ENCODE data around the gene RAPSN. TPM values are rescaled to one million over a fixed set of nuclear protein-coding genes. Genes with fewer than 3 reads are reported as not detected.
A peak's percentile ranks its signal among the peaks of the same experiment; 100 is the strongest.
"Not testable (repeated sequence)": the region's sequence is repeated elsewhere in the genome, so short reads cannot be mapped to it uniquely, and the experiment has no call there.

Gene RAPSN
- total and polyA plus RNA-seq, 12 donors, result 0.18 to 5.1 (median 2.1) TPM

DNA sequence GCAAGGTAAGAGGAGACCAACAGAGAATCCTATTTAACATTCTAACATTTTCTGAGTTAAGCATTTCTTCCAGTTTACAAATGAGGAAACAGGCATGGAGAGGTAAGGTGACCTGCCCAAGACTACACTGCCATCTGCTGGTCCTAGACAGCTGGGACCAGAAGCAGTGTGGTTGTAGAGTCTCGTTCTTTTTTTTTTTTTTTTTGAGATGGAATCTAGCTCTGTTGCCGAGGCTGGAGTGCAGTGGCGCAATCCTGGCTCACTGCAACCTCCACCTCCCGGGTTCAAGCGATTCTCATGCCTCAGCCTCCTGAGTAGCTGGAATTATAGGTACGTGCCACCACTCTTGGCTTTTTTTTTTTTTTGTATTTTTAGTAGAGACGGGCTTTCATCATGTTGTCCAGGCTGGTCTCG lies 5.3 kb upstream of the RAPSN start:
- DNase-seq, result peak; percentile 79 to 93 (median 88)
- intact Hi-C loops (cut with DNase I), result loop anchor here (5.0 kb wide), 2 partner anchors 77 to 82 kb away; partner anchors contain the start of gene SPI1 (in 1 of the 2)
- H3K27ac ChIP-seq; H3K27me3 ChIP-seq; H3K36me3 ChIP-seq (replicated peaks in 1 of 2); H3K4me3 ChIP-seq; H3K4me1 ChIP-seq (replicated peaks in 1 of 2); H3K9me3 ChIP-seq (replicated peaks in 1 of 3): not testable (repeated sequence)
- WGBS, 4 donors, result 12 to 16% (median 15%) methylated on average over 8 of the region's 8 CpGs
- TF ChIP-seq, protein P1, sequence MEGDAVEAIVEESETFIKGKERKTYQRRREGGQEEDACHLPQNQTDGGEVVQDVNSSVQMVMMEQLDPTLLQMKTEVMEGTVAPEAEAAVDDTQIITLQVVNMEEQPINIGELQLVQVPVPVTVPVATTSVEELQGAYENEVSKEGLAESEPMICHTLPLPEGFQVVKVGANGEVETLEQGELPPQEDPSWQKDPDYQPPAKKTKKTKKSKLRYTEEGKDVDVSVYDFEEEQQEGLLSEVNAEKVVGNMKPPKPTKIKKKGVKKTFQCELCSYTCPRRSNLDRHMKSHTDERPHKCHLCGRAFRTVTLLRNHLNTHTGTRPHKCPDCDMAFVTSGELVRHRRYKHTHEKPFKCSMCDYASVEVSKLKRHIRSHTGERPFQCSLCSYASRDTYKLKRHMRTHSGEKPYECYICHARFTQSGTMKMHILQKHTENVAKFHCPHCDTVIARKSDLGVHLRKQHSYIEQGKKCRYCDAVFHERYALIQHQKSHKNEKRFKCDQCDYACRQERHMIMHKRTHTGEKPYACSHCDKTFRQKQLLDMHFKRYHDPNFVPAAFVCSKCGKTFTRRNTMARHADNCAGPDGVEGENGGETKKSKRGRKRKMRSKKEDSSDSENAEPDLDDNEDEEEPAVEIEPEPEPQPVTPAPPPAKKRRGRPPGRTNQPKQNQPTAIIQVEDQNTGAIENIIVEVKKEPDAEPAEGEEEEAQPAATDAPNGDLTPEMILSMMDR (IDR thresholded peaks at IDR 0.05), result peak; percentile 67 to 97 (median 82)

- Histone ChIP-seq H3K4me1 (replicated peaks in 1 of 2) (peaks cover 3 to 9% of the 10 kb centered on the region in 2 donors), H3K27ac (no peak overlapping the region), H3K36me3 (replicated peaks in 1 of 2) (no peaks in the 10 kb centered on the region), H3K9me3 (replicated peaks in 1 of 3) (no peaks in the 10 kb centered on the region), H3K27me3 (no peaks in the 10 kb centered on the region), H3K4me3 (no peak overlapping the region)
- intact Hi-C loops (cut with DNase I), result loop anchor here (5.0 kb wide), 2 partner anchors 76 to 81 kb away; partner anchors contain the start of gene SPI1 (in 1 of the 2)
- no peak for DNase-seq
- no peak for TF ChIP-seq POLR2A (IDR thresholded peaks at IDR 0.05)
- TF ChIP-seq, protein P1 (IDR thresholded peaks at IDR 0.05), result no peak
- WGBS, 4 donors, result 91 to 94% (median 91%) methylated on average over 8 of the region's 8 CpGs
Measured at GRCh38 chr11:47453365-47453764, 4.4 kb upstream of the RAPSN start.

GRCh38 chr11:47451990-47452389 lies 3.1 kb upstream of the RAPSN start:
- TF ChIP-seq, protein P1 (IDR thresholded peaks at IDR 0.05), result no peak
- TF ChIP-seq POLR2A (IDR thresholded peaks at IDR 0.05), result no peak
- intact Hi-C loops (cut with DNase I), result loop anchor here (5.0 kb wide), 2 partner anchors 75 to 80 kb away; partner anchors contain the start of gene SPI1 (in 1 of the 2)
- Histone ChIP-seq H3K4me1 (replicated peaks in 1 of 2) (peaks cover 3 to 9% of the 10 kb centered on the region in 2 donors), H3K9me3 (replicated peaks in 1 of 3) (no peaks in the 10 kb centered on the region), H3K4me3 (no peak overlapping the region), H3K27me3 (no peaks in the 10 kb centered on the region), H3K27ac (no peak overlapping the region), H3K36me3 (replicated peaks in 1 of 2) (no peaks in the 10 kb centered on the region)
- 87 to 93% (median 90%) methylated on average over 4 of the region's 4 CpGs for WGBS, 4 donors
- no peak for DNase-seq

DNA sequence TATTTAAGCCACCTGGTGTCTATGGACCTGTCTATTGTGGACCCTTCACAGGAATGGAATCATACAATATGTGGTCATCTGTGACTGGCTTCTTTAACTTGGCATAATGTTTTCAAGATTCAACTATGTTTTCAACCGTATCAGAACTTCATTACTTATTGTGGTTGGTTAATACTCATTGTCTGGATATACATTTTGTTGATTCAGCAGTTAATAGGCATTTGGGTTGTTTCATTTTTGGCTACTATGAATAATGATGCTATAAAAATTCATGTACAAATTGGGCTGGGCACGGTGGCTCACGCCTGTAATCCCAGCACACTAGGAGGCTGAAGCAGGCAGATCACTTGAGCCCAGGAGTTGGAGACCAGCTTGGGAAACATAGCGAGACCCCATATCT lies 2.5 kb upstream of the RAPSN start:
- H3K4me1 ChIP-seq (replicated peaks in 1 of 2), result peaks cover 3 to 9% of the 10 kb centered on the region in 2 donors
- TF ChIP-seq, protein P1 (IDR thresholded peaks at IDR 0.05), result no peak
- TF ChIP-seq POLR2A (IDR thresholded peaks at IDR 0.05), result no peak
- H3K27ac ChIP-seq, result no peak overlapping the region
- H3K9me3 ChIP-seq (replicated peaks in 1 of 3), result no peaks in the 10 kb centered on the region
- H3K27me3 ChIP-seq, result no peaks in the 10 kb centered on the region
- no peaks in the 10 kb centered on the region for H3K36me3 ChIP-seq (replicated peaks in 1 of 2)
- no peak overlapping the region for H3K4me3 ChIP-seq
- intact Hi-C loops (cut with DNase I), result loop anchor here (5.0 kb wide), 2 partner anchors 74 to 79 kb away; partner anchors contain the start of gene SPI1 (in 1 of the 2)
- 84 to 94% (median 90%) methylated on average over 4 of the region's 4 CpGs for WGBS, 4 donors
- DNase-seq, result no peak

Data from adrenal gland (tissue), 12 donors.